Kidney glomerular epithelial cell (primary cell): Measurements from ENCODE around the gene ADAM17.

Experiments
- DNase-seq: peaks from one replicate; lab custom pipeline; 2025; lab: John Stamatoyannopoulos, UW

Gene ADAM17

GRCh38 chr2:9471206-9471605 is 84.4 kb downstream of the ADAM17 start:
- DNase-seq, result no peak

- no peak for DNase-seq
These were observed 87.9 kb downstream of the ADAM17 start for GRCh38 chr2:9467687-9468086.

GRCh38 chr2:9466147-9466683 is 89.4 kb downstream of the ADAM17 start:
- no peak for DNase-seq

GRCh38 chr2:9465170-9465569 is 90.5 kb downstream of the ADAM17 start:
- no peak for DNase-seq

GRCh38 chr2:9463698-9464034 is 92.0 kb downstream of the ADAM17 start:
- DNase-seq, result no peak

- no peak for DNase-seq
These were observed 92.5 kb downstream of the ADAM17 start for GRCh38 chr2:9462886-9463697.

- no peak for DNase-seq
These were observed 93.3 kb downstream of the ADAM17 start for GRCh38 chr2:9462313-9462712.

- no peak for DNase-seq
These were observed 94.6 kb downstream of the ADAM17 start for GRCh38 chr2:9461079-9461478.

- no peak for DNase-seq
These were observed 95.1 kb downstream of the ADAM17 start for GRCh38 chr2:9460441-9461017.

GRCh38 chr2:9451231-9451630 is 104.4 kb downstream of the ADAM17 start:
- no peak for DNase-seq

GRCh38 chr2:9445089-9445488 is 110.5 kb downstream of the ADAM17 start:
- DNase-seq, result no peak

GRCh38 chr2:9443526-9443925 is 112.1 kb downstream of the ADAM17 start:
- no peak for DNase-seq

GRCh38 chr2:9441556-9441955 is 114.1 kb downstream of the ADAM17 start:
- no peak for DNase-seq

- DNase-seq, result no peak
These were observed 115.4 kb downstream of the ADAM17 start for GRCh38 chr2:9440058-9440727.

- DNase-seq, result no peak
These were observed 116.1 kb downstream of the ADAM17 start for GRCh38 chr2:9439536-9439935.
